GM18867 (cell line): ENCODE measurements around the gene ING3.

Experiments used
- ATAC-seq: cut with Tn5 transposase; IDR thresholded peaks from one replicate; pipeline ENCODE4 v1.9.1; 2021; ENCODE audit warnings: mild to moderate bottlenecking, moderate library complexity; ENCODE audit not compliant: unreplicated experiment

The ING3 gene, protein sequence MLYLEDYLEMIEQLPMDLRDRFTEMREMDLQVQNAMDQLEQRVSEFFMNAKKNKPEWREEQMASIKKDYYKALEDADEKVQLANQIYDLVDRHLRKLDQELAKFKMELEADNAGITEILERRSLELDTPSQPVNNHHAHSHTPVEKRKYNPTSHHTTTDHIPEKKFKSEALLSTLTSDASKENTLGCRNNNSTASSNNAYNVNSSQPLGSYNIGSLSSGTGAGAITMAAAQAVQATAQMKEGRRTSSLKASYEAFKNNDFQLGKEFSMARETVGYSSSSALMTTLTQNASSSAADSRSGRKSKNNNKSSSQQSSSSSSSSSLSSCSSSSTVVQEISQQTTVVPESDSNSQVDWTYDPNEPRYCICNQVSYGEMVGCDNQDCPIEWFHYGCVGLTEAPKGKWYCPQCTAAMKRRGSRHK

DNA sequence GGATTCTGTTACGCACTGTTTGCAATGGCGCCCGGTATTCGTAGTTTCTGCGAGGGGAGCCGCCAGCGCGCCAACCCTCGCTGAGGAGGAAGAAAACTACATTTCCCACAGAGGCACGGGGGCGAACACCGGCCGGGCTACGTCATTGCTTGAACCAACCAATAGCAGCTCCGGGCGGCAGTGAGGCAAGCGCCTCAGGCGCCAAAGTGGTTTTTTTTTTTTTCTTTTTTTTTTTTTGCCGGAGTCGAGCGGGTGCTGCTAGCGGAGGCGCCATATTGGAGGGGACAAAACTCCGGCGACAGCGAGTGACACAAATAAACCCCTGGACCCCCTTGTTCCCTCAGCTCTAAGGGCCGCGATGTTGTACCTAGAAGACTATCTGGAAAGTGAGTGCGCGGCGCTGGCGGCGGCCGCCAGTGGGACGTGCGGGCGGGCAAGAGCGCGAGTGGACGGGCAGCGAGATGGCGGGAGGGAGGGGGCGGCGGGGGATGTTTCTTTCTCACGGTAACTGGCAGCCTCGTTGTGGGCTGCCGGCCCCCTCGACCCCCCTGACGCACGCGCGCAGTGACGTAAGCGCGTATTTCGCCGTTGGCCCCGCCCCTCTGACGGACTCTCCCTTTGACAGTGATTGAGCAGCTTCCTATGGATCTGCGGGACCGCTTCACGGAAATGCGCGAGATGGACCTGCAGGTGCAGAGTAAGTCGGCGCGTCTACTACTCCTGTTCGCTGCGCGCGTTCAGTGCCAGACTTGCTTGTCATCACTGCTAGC, at the start of gene ING3:
ING3 (plus strand) TSS at position 239 of the 770 bp plus-strand sequence; CDS start at position 359, 120 bp downstream.
- peak; percentile 95 for ATAC-seq

GRCh38 chr7:120915314-120916105, 35.1 kb upstream of the ING3 start:
- ATAC-seq: no peak

DNA sequence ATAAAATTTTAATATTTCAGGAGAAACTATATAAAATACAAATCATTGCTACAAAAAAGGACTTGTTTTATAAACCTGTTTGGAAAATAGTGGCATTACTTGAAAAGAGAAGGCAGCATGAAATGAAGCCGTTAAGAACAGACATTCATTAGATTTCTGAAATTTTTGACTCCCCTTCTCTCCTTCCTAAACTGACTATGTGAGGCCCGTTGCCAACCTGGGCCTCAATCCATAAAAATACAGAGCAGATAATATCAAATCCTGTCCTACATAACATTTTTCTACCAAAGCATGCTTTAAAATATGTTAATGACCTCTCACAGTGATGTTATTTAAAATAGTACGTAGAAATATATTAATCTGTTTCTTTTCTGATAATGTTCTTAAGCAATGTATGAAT, 34.5 kb upstream of the ING3 start:
- no peak for ATAC-seq

DNA sequence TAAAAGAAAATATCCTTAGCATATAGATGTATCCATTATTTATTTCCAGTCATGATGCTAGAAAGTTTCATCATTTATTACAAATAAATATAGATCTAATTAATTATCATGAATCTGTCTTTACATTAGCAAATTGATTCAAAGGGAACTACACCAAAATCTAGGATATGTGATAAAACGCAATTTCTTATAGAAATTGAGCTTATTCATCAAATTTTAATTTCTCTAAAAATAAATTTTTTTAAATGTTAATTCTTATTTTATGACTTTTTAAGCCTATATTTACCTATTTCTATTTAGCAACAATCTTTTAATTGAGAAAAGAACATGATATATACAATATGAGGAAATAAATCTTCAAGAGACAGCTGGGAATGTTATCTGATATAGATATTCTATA, 34.0 kb upstream of the ING3 start:
- no peak for ATAC-seq

- no peak for ATAC-seq
Measured at GRCh38 chr7:120919466-120919865, 31.1 kb upstream of the ING3 start.

GRCh38 chr7:120920034-120920433, 30.5 kb upstream of the ING3 start:
- no peak for ATAC-seq

DNA sequence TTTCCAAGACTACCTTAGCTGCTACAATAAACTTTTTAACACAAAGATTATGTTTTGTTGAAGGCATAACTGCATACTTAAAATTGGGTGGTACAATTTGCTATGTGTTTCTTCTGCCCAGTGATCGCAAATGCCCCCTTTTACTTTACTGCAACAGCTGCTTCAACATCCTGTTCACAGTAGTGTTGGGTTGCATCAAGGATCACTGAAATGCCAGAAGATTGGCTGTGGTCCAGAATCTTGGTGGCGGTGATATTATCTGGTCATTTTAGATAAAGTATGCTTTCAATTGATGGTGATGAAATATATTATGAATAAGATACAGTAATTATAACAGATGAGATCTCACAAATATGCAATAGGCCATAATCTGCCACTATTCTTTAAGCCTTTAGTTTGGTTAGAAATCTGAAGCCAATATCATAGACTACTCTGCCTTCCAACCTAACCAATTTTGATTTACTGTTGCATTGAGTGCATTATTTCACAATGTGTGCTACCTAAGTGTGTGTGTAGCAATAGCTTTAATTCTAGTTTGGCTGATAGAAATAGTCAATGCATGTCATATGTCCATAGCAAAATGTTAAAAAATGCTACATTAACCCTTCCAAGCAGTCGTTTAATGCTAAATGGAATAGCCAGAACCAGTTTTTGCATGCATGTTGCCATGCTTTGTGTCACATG, 29.8 kb upstream of the ING3 start:
- ATAC-seq: no peak

- no peak for ATAC-seq
Measured at GRCh38 chr7:120924837-120925236, 25.7 kb upstream of the ING3 start.

DNA sequence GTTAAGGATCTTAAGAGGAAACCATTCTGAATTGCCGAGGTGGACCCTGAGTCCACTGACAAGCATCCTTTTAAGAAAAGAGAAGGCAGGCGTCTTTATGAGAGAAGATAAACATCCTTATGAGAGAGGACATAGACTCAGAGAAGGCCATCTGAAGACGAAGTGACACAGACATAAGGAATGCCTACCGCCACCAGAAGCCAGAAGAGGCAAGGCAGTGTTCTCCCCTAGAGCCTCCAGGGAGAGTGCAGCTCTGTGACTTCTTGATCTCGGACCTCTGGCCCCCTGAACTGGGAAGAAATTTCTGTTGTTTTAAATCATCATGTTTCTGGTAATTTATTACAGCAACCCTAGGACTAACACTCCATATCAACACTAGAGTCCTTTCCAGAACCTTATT, 25.2 kb upstream of the ING3 start:
- ATAC-seq: no peak

DNA sequence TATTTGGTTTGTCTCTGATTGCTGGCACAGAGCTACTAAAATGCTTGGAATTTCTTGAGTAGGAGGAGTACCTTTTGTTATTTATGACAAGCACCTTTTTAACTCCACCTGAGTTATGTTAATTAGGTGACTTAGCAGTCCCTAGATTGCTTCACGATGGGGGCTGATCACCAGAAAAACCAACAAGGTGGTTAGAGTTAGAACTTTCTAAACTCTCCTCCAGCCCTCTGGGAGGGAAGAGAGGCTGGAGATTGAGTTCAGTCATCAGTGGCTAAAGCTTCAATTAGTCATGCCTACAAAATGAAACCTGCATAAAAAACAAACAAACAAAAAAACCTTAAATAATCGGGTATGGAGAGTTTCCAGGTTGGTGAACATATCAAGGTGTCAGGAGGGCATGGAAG, 23.6 kb upstream of the ING3 start:
- no peak for ATAC-seq

DNA sequence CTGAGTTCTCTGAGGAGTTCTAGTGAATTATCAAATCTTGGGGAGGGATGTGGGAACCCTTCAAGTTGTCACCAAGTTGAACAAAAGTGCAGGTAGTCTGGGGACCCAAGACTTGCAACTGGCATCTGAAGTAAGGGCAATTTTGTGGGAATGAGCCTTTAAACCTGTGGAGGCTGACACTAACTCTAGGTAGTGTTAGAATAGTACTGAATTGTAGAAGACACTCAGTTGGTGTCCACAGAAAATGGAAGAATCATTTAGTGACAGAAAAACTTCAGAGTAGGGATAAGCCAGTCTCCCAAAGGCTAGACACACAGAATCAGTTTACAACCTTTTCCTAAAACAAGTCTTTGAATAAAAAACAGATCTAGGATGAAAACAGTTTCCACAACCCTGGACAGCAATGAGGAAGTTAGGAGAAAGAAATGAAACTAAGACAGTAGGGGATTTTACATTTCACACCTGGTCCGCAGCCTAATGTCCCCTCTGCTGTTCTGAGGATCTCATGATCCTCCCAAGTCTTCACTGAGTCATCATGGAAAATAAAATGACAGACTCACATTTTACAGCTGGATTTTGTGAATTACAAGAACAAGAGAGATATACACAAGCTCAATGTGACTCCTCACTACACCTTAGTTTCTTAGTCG, 23.0 kb upstream of the ING3 start:
- peak; percentile 84 for ATAC-seq

- no peak for ATAC-seq
Measured at GRCh38 chr7:120931243-120931642, 19.3 kb upstream of the ING3 start.

- peak; percentile 58 for ATAC-seq
Measured at GRCh38 chr7:120933475-120933874, 17.1 kb upstream of the ING3 start.

- no peak for ATAC-seq
Measured at GRCh38 chr7:120939345-120939744, 11.2 kb upstream of the ING3 start.

- peak; percentile 72 for ATAC-seq
Measured at GRCh38 chr7:120941064-120941463, 9.5 kb upstream of the ING3 start.

DNA sequence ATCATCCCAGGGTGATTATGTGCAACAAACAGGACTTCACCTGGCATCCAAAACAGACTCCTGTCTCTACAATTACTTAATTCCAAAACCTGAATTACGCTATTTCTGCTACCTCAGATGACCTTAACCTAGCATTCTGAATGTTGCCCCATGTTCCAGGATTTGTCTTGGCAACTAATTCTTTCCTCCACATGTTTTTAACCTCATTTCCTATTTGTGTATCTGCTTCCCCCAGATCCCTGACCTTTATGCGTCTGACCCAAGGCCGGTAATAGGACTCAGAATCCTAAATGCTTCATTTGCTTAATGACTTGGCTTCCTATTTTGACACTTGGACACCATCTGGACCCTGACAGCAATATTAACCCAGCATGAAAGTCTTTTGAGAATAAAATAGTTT, 8.7 kb upstream of the ING3 start:
- ATAC-seq: peak; percentile 4

DNA sequence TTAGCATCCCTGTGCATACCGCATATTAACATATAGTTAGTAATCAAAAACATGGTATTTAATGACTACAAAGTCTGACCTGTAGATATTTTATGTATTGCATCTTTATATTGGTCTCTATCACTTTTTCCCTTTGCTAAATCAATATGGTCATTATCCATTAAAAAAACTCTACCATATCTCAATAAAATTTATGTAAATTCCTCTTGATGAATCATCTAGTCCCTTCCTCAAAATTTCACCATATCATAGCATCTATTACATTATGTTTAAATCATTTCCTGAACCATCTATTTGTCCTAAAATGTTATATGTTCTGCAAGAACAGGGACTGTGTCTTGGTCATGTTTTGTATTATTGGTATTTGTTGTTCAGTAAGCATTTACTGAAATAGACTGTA, 7.7 kb upstream of the ING3 start:
- no peak for ATAC-seq

DNA sequence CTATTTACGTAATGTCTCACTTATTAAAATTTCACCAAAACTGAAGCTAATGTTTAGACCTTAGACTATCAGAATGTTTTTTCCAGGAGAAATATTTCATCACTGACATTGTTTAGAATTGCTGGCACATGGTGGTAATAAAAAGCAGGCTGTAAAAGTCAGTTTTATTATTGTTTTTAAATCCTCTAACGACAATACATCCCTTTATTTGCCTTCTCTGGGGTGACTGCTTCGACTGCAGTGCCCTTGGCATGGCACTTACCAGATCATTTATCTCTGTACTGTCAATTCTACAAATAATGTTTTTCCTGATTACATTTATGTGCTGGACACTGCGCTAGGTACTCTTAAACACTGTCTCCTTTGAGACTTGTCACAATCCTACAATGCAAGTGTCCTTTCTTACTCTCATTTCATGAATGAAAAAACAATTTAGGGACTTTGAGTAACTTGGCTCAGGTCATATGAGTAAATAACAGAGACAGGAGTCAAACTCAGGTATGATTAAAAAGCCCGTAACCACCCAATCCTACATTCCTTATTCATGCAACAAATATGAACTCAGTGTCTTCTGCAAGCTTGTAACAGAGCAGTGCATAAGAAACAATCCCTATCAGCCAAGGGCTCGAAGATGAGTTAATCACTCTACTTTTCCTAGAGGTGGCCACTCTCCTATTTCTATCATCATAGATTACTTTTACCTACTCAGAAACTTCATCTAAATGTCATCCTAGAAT, 5.6 kb upstream of the ING3 start:
- no peak for ATAC-seq

GRCh38 chr7:120947980-120948379, 2.6 kb upstream of the ING3 start:
- ATAC-seq: no peak
